Measurements from ENCODE around the gene KATNB1. TPM values are rescaled to one million over a fixed set of nuclear protein-coding genes. Genes with fewer than 3 reads are reported as not detected.

The KATNB1 gene, protein sequence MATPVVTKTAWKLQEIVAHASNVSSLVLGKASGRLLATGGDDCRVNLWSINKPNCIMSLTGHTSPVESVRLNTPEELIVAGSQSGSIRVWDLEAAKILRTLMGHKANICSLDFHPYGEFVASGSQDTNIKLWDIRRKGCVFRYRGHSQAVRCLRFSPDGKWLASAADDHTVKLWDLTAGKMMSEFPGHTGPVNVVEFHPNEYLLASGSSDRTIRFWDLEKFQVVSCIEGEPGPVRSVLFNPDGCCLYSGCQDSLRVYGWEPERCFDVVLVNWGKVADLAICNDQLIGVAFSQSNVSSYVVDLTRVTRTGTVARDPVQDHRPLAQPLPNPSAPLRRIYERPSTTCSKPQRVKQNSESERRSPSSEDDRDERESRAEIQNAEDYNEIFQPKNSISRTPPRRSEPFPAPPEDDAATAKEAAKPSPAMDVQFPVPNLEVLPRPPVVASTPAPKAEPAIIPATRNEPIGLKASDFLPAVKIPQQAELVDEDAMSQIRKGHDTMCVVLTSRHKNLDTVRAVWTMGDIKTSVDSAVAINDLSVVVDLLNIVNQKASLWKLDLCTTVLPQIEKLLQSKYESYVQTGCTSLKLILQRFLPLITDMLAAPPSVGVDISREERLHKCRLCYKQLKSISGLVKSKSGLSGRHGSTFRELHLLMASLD
- total RNA-seq, result 34.1 and 44.5 TPM in 2 replicates

DNA sequence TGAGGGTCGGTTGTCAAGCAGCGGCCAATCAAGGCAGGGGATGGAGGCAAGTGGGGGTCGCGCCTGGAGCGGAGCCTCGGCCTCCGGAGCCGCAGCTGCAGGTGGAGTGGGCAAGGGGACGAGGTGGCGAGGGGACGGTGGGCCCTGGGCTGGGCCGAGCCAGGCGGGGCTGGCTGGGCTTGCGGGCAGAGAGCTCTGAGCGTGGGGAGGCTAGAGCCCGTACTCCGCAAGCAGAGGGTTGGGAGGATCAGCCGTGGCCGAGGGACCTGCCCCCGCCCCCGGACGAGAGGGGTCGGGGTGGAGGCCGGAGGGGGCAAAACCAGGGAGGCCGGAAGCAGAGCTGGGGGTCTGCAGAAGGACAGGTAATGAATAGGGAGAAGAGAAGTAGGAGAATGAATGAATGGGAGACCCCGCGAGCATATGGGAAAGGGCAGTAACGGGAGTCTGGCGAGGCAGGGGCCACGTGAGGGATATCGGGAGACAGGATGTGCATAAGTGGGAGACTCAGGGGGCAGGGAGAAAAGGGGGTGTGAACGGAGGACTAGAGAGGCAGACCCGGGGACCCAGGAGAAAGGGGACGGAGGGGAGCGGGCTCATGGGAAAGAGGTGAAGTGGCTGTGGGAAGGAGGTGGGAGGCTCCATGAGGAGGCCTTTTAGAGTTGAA lies at the start of gene KATNB1:
Gene KATNB1 (plus strand): TSS at position 16 of the 664 bp plus-strand sequence. CDS start 1,474 bp downstream, outside the sequence.

DNA sequence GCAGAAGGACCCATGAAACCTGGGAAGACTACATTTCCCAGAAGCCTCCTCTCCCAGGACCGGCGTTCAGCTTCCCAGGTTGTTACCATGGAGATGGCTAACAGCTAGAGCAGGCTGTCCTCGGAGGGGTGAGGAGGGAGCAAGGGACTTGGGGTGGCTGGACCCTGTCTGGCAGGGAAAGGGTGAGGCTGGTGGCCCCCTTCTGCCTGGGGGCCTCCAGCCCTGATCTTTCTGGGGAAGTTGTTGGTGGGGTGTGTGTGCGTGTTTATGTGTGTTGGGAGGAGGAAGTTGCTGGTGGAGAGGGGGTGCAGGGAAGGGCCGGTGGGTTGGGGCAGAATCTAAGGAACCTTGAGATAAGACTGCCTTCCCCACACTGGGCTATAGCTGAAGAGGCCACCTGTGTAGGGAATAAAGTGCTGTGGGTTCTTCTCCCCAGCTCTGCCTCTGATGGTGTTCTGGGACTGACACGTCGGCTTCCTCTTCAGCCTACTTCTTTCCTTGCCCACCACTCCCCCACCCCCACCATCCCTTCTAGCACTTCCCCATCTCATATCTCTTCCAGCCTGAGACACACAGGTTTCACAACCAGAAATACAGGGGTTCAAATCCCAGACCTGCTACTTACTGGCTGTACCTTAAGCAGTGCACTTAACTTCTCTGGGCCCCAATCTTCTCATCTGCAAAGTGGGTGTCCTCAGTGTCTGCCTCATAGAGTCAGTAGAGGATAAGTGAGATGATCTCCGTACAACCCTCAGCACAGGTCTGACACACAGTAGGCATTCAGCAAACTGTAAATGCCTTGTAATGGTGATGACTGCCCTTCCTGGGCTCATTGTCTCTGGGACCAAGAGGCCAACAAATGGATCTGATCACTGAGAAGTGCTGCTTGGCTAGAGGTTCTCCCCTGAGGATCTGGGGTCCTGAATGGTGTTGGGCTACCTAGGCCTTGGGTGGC lies 40.6 kb upstream of the KATNB1 start, which contains the start of gene DRC7:
Gene DRC7 (plus strand): TSS at position 82 of the 955 bp plus-strand sequence. CDS start 3,144 bp downstream, outside the sequence.

DNA sequence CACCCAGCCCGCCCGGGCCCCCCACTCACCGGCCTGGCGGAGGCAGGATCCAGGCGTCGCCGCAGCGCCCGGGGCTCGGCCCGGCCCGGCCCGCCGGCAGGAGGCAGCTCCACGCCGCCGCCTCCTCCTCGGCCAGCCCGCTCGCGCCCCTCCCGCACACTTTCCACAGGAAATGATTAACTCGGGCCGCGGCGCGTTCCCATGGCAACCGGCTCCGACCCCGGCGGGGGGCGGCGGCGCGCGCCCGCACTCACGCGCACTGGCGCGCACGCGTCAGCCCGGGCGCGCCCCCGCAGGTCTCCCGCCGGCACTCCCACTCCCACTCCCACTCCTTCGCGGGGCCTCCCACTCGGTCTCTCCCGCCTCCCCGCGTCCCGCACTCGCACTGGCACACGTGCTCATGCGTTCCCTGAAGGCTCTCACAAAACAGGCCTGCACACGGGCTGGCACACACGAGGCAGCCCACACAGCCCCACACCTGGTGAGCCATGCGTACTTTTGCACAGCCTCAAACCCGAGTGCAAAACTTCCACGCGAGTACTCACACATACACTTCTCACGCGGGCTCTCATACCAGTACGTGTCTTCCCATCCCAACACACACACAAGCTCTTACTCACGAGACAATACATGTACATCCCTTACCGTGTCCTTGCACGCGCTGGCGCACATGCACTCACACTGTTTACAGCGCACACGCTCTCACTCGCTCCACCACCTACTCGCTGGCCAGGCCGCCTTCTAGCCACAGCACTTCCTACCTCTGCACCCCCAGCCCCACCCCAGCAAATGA lies 67.0 kb downstream of the KATNB1 start, which contains the start of gene KIFC3:
Gene KIFC3 (minus strand): TSS at position 151 of the 793 bp plus-strand sequence. CDS start 4,248 bp downstream, outside the sequence.

Other genes starting within 250 kb of the KATNB1 start
- 17.2 and 26.8 TPM in 2 replicates for gene DOK4, start 249.3 kb upstream of the KATNB1 start, total RNA-seq
- gene CCDC102A, start 199.2 kb upstream of the KATNB1 start, total RNA-seq, result 6.9 and 14.1 TPM in 2 replicates
- not detected in 2 replicates for gene ADGRG5, start 193.1 kb upstream of the KATNB1 start, total RNA-seq
- gene ADGRG1, start 107.1 kb upstream of the KATNB1 start, total RNA-seq, result 57.7 and 83.5 TPM in 2 replicates
- gene ADGRG3, start 67.5 kb upstream of the KATNB1 start, total RNA-seq, result not detected in 2 replicates
- not detected in 2 replicates for gene DRC7, start 41.0 kb upstream of the KATNB1 start, total RNA-seq
- 45.6 and 57.0 TPM in 2 replicates for gene KIFC3, start 66.7 kb downstream of the KATNB1 start, total RNA-seq
- 2.7 and 3.5 TPM in 2 replicates for gene CNGB1, start 235.4 kb downstream of the KATNB1 start, total RNA-seq

All from hair follicular keratinocyte (primary cell).